Osteoblast (primary cell): ENCODE results near the gene SNX1. TPM values are rescaled to one million over a fixed set of nuclear protein-coding genes. Genes with fewer than 3 reads are reported as not detected.

Experiments used
- DNase-seq: peaks from one replicate; pipeline ENCODE4 v3.0.0; 2011; ENCODE audit warnings: low spot score, mixed read lengths; ENCODE audit not compliant: insufficient read length; ENCODE audit errors: missing footprints
- H2AFZ ChIP-seq: 2 replicates; pipeline ENCODE4 v1.6.0; 2011; ENCODE audit warnings: mild to moderate bottlenecking, low read length
- H3K27ac ChIP-seq: 2 replicates; pipeline ENCODE4 v1.5.1; 2011; ENCODE audit warnings: mild to moderate bottlenecking, low read depth, low read length, moderate library complexity
- H3K27me3 ChIP-seq: 2 replicates; pipeline ENCODE4 v1.6.0; 2012; ENCODE audit warnings: mild to moderate bottlenecking, control low read depth, inconsistent platforms, low read length, moderate library complexity; ENCODE audit not compliant: insufficient read depth
- H3K36me3 ChIP-seq: 2 replicates; pipeline ENCODE4 v1.5.1; 2011; ENCODE audit warnings: mild to moderate bottlenecking, low read length, control low read depth, moderate library complexity; ENCODE audit not compliant: insufficient read depth
- H3K4me1 ChIP-seq: 2 replicates; pipeline ENCODE4 v1.5.1; 2011; ENCODE audit warnings: mild to moderate bottlenecking, low read length, control low read depth, moderate library complexity; ENCODE audit not compliant: insufficient read depth
- H3K4me2 ChIP-seq: 2 replicates; pipeline ENCODE4 v1.6.0; 2011; ENCODE audit warnings: mild to moderate bottlenecking, low read length; ENCODE audit not compliant: insufficient read depth
- H3K4me3 ChIP-seq: fragments of 200-600 bp; sonication (generic); 3 replicates; pipeline ENCODE4 v1.5.1; 2012; ENCODE audit warnings: mild to moderate bottlenecking, low read length, inconsistent platforms; ENCODE audit not compliant: insufficient read depth
- H3K79me2 ChIP-seq: 2 replicates; pipeline ENCODE4 v1.6.0; 2012; ENCODE audit warnings: mild to moderate bottlenecking, low read length, control low read depth, inconsistent platforms; ENCODE audit not compliant: insufficient read depth
- H3K9me3 ChIP-seq: 2 replicates; pipeline ENCODE4 v1.5.1; 2011; ENCODE audit warnings: low read depth, low read length, control low read depth
- H4K20me1 ChIP-seq: 2 replicates; pipeline ENCODE4 v1.6.0; 2012; ENCODE audit warnings: mild to moderate bottlenecking, low read length, control low read depth; ENCODE audit not compliant: insufficient read depth
- CTCF ChIP-seq: IDR thresholded peaks from 2 replicates; pipeline ENCODE4 v1.5.1; 2011; ENCODE audit warnings: mild to moderate bottlenecking, low read depth, low read length, moderate library complexity; ENCODE audit errors: extremely low read depth
- total RNA-seq: library from RNA; depleted of rRNA; stranded (reverse); fragments of >200 nt; gene quantifications from 2 replicates; pipeline ENCODE4 v1.2.3, GENCODE V29; 2012

Gene SNX1
- total RNA-seq, 1 donor = 51.0 TPM

DNA sequence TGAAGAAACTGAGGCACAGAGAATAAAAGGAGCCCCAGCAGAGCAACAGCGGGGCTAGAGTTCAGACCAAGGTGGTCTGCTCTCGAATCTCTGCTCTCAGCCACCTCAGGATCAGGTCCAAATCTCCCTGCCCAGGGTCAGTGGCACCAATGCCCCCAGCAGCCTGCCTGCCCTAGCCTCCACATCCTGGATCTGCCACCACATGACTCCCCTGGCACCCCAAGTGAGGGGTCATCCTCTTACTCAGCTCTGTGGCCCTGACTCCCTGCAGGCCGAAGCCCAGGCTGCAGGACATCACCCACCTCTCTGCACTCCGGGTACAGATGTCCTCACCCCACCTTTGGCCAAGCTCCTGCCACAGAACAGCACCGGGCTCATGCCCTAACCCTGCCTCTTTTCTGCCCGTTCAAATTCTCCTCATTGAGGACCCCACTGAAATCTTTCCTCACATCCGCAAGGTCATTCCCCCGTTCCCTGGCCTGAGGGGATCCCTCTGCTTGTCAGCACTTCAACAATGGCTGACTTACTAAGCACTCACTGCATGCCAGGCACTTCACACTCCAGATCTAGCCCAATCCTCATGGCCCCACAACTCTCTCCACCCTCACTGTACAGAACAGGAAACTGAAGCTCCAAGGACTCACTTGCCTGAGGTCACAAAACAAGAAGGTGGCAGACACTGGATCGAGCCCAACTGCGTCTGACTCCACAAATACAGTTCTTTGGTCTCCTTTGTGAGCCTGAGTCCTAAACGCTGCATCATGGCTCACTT, 62.8 kb downstream of the SNX1 start:
- peaks cover 47% of the 10 kb centered on the region for H3K4me1 ChIP-seq
- no peaks in the 10 kb centered on the region for H3K27me3 ChIP-seq
- no peak overlapping the region for H2AFZ ChIP-seq
- TF ChIP-seq CTCF = no peak
- no peaks in the 10 kb centered on the region for H3K9me3 ChIP-seq
- no peak overlapping the region for H3K4me3 ChIP-seq
- no peak for DNase-seq
- H4K20me1 ChIP-seq = peaks cover 59% of the 10 kb centered on the region
- H3K36me3 ChIP-seq = peaks cover 69% of the 10 kb centered on the region
- H3K4me2 ChIP-seq = peak overlapping the region; percentile 9
- H3K79me2 ChIP-seq = peaks cover 44% of the 10 kb centered on the region
- H3K27ac ChIP-seq = no peak overlapping the region

- no peak for TF ChIP-seq CTCF
Observed at GRCh38 chr15:64161688-64162477, 66.1 kb downstream of the SNX1 start.

GRCh38 chr15:64162478-64162868, 66.7 kb downstream of the SNX1 start:
- peak overlapping the region; percentile 86 for H3K27ac ChIP-seq
- peak overlapping the region; percentile 94 for H3K4me3 ChIP-seq
- no peak for DNase-seq
- H3K79me2 ChIP-seq = peaks cover 43% of the 10 kb centered on the region
- no peak for TF ChIP-seq CTCF
- peak overlapping the region; percentile 72 for H2AFZ ChIP-seq
- H3K27me3 ChIP-seq = no peaks in the 10 kb centered on the region
- H3K9me3 ChIP-seq = no peaks in the 10 kb centered on the region
- peak overlapping the region; percentile 100 for H3K4me2 ChIP-seq
- H4K20me1 ChIP-seq = peaks cover 35% of the 10 kb centered on the region
- H3K36me3 ChIP-seq = peaks cover 40% of the 10 kb centered on the region
- H3K4me1 ChIP-seq = peaks cover 48% of the 10 kb centered on the region

More at GRCh38 chr15:64161688-64162477, 66.1 kb downstream of the SNX1 start:
- H2AFZ ChIP-seq = no peak overlapping the region
- peak overlapping the region; percentile 100 for H3K4me2 ChIP-seq
- no peaks in the 10 kb centered on the region for H3K27me3 ChIP-seq
- peaks cover 44% of the 10 kb centered on the region for H3K79me2 ChIP-seq
- H3K4me3 ChIP-seq = peak overlapping the region; percentile 94
- H3K27ac ChIP-seq = peak overlapping the region; percentile 86
- H4K20me1 ChIP-seq = peaks cover 41% of the 10 kb centered on the region
- H3K9me3 ChIP-seq = no peaks in the 10 kb centered on the region
- peak; percentile 78 for DNase-seq
- peaks cover 54% of the 10 kb centered on the region for H3K4me1 ChIP-seq
- H3K36me3 ChIP-seq = peaks cover 46% of the 10 kb centered on the region
